ENCODE results near the gene PWP2. TPM values are rescaled to one million over a fixed set of nuclear protein-coding genes. Genes with fewer than 3 reads are reported as not detected.
"Not testable (repeated sequence)": the region's sequence is repeated elsewhere in the genome, so short reads cannot be mapped to it uniquely, and the experiment has no call there.

Gene PWP2
- polyA plus RNA-seq, 1 donor = 9.3 TPM

DNA sequence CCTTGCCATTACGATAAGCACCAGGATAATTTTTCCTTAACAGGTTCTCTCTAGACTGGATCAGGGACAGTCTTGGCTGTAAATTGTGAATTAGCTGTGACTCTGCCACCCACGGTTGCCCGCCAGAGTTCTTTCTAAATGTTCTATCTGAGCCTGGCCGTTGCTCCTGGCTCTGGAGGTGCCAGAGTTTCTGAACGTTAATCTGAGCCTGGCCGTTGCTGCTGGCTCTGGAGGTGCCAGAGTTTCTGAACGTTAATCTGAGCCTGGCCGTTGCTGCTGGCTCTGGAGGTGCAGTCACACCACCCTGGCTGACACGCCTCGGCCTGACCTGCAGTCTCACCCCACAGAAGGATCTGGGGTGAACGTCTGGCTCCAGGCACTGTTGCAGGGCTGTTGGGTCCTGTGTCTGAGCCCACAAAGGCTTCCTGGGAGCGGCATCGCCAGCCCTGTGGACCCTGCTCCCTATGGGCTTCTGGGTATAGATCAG lies 56.0 kb downstream of the PWP2 start:
- H3K27me3 ChIP-seq (ENCODE audit: control insufficient read depth, insufficient read depth, low read length); H3K4me3 ChIP-seq (ENCODE audit: low read length); DNase-seq; H3K27ac ChIP-seq (ENCODE audit: low read length); H3K9me3 ChIP-seq (ENCODE audit: control insufficient read depth, low read depth, low read length); H3K36me3 ChIP-seq (ENCODE audit: control insufficient read depth, insufficient read depth, low read length); H3K4me1 ChIP-seq (ENCODE audit: control insufficient read depth, insufficient read depth, low read length): not testable (repeated sequence)
- no CpG with 5 or more reads among the region's 13 CpGs for WGBS (ENCODE audit: insufficient coverage, low lambda C conversion rate)

DNA sequence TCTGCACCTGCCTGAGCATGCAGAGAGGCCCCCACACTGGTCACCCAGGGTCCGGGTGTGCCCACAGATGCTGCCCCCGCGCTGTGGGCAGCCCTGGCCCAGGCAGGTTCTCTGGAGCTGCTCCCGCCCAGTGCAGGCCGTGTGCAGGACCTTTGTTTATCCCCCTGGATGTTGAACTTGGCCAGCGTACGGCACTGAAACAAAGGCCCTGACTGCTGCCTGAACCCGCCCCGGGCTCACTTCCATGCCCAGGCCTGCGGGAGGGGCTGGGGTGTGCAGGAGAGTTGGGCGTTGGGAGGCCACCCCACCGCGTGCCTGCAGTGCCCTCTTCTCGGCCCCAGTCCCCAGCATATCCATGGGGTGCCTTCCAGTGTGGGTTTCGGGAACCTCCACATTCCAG lies 58.7 kb downstream of the PWP2 start:
- WGBS (ENCODE audit: insufficient coverage, low lambda C conversion rate) = no CpG with 5 or more reads among the region's 15 CpGs

DNA sequence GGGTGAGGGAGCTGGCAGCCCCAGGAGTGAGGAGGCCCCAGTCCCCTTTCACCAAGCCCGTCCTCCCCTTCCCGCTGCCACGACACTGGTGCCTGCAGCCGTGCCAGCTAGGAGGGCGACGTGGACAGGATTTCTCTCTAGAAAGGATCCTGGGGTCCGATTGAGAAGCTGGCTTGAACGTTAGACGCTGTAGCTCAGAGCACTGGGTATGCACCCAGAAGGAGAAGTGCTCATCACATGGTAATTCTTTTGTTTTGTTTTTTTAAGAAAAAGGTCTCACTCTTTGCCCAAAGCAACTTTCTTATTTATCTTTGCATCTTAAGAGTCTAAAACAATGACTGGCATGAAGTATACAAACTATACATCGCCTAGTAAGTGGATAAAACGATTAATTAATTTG lies 60.3 kb downstream of the PWP2 start:
- not testable (repeated sequence) for H3K36me3 ChIP-seq (ENCODE audit: control insufficient read depth, insufficient read depth, low read length); H3K27ac ChIP-seq (ENCODE audit: low read length); H3K4me1 ChIP-seq (ENCODE audit: control insufficient read depth, insufficient read depth, low read length); DNase-seq; H3K9me3 ChIP-seq (ENCODE audit: control insufficient read depth, low read depth, low read length); H3K4me3 ChIP-seq (ENCODE audit: low read length); H3K27me3 ChIP-seq (ENCODE audit: control insufficient read depth, insufficient read depth, low read length)
- no CpG with 5 or more reads among the region's 11 CpGs for WGBS (ENCODE audit: insufficient coverage, low lambda C conversion rate)

More for the DNA sequence above, 58.7 kb downstream of the PWP2 start:
- not testable (repeated sequence) for H3K9me3 ChIP-seq (ENCODE audit: control insufficient read depth, low read depth, low read length); H3K4me3 ChIP-seq (ENCODE audit: low read length); DNase-seq; H3K36me3 ChIP-seq (ENCODE audit: control insufficient read depth, insufficient read depth, low read length); H3K27me3 ChIP-seq (ENCODE audit: control insufficient read depth, insufficient read depth, low read length); H3K4me1 ChIP-seq (ENCODE audit: control insufficient read depth, insufficient read depth, low read length); H3K27ac ChIP-seq (ENCODE audit: low read length)

DNA sequence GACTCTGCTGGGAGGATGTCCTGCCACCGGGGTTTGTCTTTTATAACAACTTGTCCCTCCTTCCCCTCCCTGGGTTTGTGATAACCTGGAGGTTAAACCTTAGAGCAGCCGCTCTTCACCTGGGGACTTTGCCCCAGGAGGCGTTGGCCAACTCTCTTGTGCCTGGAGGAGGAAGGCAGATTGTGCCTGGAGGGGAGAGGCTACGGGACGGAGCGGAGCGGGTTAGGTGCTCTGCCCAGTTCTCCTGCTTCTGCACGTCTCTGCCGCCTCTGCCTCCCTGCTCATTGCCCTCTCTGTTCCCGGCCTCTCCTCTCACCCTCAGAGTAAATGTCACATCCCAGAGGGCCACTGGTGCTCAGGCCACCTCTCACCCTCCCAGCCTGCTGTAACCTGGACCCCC lies 63.1 kb downstream of the PWP2 start:
- H3K36me3 ChIP-seq (ENCODE audit: control insufficient read depth, insufficient read depth, low read length); H3K27me3 ChIP-seq (ENCODE audit: control insufficient read depth, insufficient read depth, low read length); H3K4me1 ChIP-seq (ENCODE audit: control insufficient read depth, insufficient read depth, low read length); H3K4me3 ChIP-seq (ENCODE audit: low read length); H3K9me3 ChIP-seq (ENCODE audit: control insufficient read depth, low read depth, low read length); DNase-seq; H3K27ac ChIP-seq (ENCODE audit: low read length): not testable (repeated sequence)
- no CpG with 5 or more reads among the region's 10 CpGs for WGBS (ENCODE audit: insufficient coverage, low lambda C conversion rate)

DNA sequence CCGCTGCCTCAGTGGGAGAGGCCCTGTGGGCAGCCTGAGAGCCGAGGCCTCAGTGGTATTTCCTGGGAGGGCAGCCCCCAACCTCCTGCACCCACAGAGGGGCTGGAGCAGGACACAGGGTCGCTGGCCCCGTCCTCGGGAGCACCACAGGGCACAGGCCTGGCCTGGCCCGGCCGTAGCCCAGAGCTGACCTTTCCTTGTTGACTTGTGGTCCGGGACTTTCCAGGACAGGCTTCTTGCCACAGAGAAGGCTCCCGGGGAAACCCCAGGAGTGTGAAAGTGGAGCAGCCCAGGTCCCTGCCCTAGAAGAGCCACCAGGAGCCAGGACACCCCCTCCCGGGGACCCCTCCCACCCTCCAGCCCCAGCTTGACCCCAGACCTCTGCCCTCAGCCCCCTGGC lies 63.7 kb downstream of the PWP2 start:
- not testable (repeated sequence) for H3K27ac ChIP-seq (ENCODE audit: low read length); H3K9me3 ChIP-seq (ENCODE audit: control insufficient read depth, low read depth, low read length); H3K4me3 ChIP-seq (ENCODE audit: low read length); H3K4me1 ChIP-seq (ENCODE audit: control insufficient read depth, insufficient read depth, low read length); H3K27me3 ChIP-seq (ENCODE audit: control insufficient read depth, insufficient read depth, low read length); DNase-seq; H3K36me3 ChIP-seq (ENCODE audit: control insufficient read depth, insufficient read depth, low read length)
- no CpG with 5 or more reads among the region's 10 CpGs for WGBS (ENCODE audit: insufficient coverage, low lambda C conversion rate)

DNA sequence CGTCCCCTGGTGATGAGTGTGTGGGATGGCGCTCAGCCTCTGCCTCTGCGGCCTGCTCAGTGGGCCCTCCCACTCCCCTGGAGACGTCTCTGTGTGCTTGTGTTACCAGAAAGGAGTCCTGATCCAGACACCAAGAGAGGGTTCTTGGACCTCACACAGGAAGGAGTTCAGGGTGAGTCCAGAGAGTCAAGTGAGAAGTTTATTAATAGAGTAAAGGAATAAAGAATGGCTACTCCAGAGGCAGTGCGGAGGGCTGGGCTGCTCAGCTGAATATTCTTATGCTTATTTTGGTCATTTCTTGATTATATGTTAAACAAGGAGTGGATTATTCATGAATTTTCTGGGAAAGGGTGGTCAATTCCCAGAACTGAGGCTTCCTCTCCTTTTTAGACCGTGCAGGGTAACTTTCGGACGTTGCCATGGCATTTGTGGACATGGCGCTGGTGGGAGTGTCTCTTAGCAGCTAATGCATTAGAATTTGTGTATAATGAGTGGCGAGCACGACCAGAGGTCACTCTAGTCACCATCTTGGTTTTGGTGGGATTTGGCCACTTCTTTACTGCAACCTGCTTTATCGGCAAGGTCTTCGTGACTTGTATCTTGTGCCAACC lies 64.9 kb downstream of the PWP2 start:
- H3K4me3 ChIP-seq (ENCODE audit: low read length); DNase-seq; H3K27ac ChIP-seq (ENCODE audit: low read length); H3K4me1 ChIP-seq (ENCODE audit: control insufficient read depth, insufficient read depth, low read length); H3K27me3 ChIP-seq (ENCODE audit: control insufficient read depth, insufficient read depth, low read length); H3K36me3 ChIP-seq (ENCODE audit: control insufficient read depth, insufficient read depth, low read length); H3K9me3 ChIP-seq (ENCODE audit: control insufficient read depth, low read depth, low read length): not testable (repeated sequence)
- no CpG with 5 or more reads among the region's 13 CpGs for WGBS (ENCODE audit: insufficient coverage, low lambda C conversion rate)

DNA sequence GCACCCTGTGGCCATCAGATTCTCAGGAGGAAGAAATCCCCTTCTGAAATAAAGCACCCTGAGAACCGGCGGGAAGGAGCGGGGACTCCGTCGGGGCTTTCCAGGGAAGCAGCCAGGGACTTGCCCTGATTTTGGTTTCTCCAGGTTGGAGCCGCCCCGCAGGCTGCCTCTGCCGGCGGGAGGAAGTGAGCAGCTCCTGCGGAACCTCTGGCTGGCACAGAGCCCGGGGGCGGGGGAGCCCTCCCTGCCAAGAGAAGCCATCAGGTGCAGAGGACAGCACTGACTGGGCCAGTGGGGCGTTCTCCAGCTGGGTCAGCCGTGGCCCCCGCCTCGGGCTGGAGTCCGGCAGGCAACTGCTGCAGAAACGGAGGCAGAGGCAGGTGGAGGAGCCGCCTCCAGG lies 65.5 kb downstream of the PWP2 start:
- DNase-seq; H3K27me3 ChIP-seq (ENCODE audit: control insufficient read depth, insufficient read depth, low read length); H3K36me3 ChIP-seq (ENCODE audit: control insufficient read depth, insufficient read depth, low read length); H3K4me1 ChIP-seq (ENCODE audit: control insufficient read depth, insufficient read depth, low read length); H3K9me3 ChIP-seq (ENCODE audit: control insufficient read depth, low read depth, low read length); H3K27ac ChIP-seq (ENCODE audit: low read length); H3K4me3 ChIP-seq (ENCODE audit: low read length): not testable (repeated sequence)
- no CpG with 5 or more reads among the region's 19 CpGs for WGBS (ENCODE audit: insufficient coverage, low lambda C conversion rate)

DNA sequence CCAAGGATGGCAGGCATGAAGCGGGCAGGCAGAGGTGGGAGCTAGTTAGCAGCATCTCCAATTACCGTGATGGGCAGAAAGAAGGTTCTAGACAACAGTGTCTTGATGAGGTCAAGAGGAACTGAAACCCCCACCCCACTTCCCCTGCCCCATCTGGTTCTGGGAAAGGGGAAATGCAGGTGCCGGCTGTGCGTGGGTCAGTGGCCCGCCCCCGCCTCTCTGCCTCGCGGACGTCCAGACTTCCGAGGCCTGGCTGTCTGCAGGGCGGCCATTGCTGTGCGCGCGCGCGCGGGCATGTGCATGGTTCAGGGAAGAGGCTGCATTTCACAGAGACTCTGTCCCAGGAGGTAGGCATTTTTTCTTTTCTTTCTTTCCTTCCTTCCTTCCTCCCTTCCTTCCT lies 68.0 kb downstream of the PWP2 start:
- not testable (repeated sequence) for H3K4me1 ChIP-seq (ENCODE audit: control insufficient read depth, insufficient read depth, low read length); H3K9me3 ChIP-seq (ENCODE audit: control insufficient read depth, low read depth, low read length); H3K27ac ChIP-seq (ENCODE audit: low read length); H3K36me3 ChIP-seq (ENCODE audit: control insufficient read depth, insufficient read depth, low read length); DNase-seq; H3K4me3 ChIP-seq (ENCODE audit: low read length); H3K27me3 ChIP-seq (ENCODE audit: control insufficient read depth, insufficient read depth, low read length)
- WGBS (ENCODE audit: insufficient coverage, low lambda C conversion rate) = no CpG with 5 or more reads among the region's 17 CpGs

DNA sequence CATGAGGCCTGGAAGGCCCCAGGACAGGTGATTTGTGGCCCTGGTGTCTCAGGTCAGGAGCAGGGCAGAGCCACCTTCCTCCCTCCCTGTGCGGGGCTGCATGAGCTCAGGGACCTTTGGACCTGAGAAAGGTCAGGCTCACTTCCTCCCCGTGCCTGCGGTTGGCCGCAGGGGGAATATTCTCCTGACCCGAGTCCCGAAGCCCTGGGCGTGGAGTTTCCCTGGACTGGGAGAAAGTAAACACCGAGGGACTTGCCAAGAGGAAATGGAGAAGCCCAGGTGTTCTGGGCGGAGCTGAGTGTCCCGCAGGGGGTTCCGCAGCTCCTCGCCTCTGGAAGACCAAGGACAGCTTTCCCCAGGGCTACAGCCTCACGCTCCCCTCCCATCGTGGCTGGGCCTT lies 68.9 kb downstream of the PWP2 start:
- H3K36me3 ChIP-seq (ENCODE audit: control insufficient read depth, insufficient read depth, low read length); H3K9me3 ChIP-seq (ENCODE audit: control insufficient read depth, low read depth, low read length); H3K4me1 ChIP-seq (ENCODE audit: control insufficient read depth, insufficient read depth, low read length); H3K27me3 ChIP-seq (ENCODE audit: control insufficient read depth, insufficient read depth, low read length); H3K4me3 ChIP-seq (ENCODE audit: low read length); H3K27ac ChIP-seq (ENCODE audit: low read length); DNase-seq: not testable (repeated sequence)
- WGBS (ENCODE audit: insufficient coverage, low lambda C conversion rate) = no CpG with 5 or more reads among the region's 14 CpGs

All from large intestine (tissue), 3 donors.